GM12891 (cell line): ENCODE results near the gene YPEL2.

Experiments used
- POLR2A ChIP-seq: IDR thresholded peaks from 2 replicates; pipeline ENCODE4 v1.6.1; 2011; ENCODE audit warnings: low read depth, low read length, control low read depth
- POLR2AphosphoS5 ChIP-seq: IDR thresholded peaks from 2 replicates; pipeline ENCODE4 v1.6.1; 2011; ENCODE audit warnings: low read depth, low read length, control low read depth
- TAF1 ChIP-seq: IDR thresholded peaks from 2 replicates; pipeline ENCODE4 v1.6.1; 2011; ENCODE audit warnings: low read depth, low read length, control low read depth

DNA sequence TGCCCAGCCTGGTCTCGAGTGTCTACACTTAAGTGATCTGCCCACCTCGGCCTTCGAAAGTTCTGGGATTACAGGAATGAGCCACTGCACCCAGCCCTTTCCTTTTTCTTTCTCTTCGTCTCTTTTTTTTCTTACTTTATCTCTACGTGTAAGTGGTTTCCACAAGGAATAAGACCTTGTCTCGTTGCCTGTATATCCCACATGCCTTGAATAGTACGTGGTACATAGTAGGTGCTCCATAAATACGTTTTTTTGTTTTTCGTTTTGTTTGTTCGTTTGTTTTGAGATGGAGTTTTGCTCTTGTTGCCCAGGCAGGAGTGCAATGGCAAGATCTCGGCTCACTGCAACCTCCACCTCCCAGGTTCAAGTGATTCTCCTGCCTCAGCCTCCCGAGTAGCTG, 86.0 kb downstream of the YPEL2 start:
- TF ChIP-seq POLR2AphosphoS5 (no peak), TAF1 (no peak), POLR2A (no peak)
